T follicular helper cell (primary cell): ENCODE data around the gene HOXB6.

Experiments
- DNase-seq: peaks from one replicate; pipeline ENCODE4 v3.0.0-alpha.2; 2020; ENCODE audit warnings: low read depth
- total RNA-seq, 2 experiments: gene quantifications; one replicate each; lab custom pipeline; 2026; lab: John Stamatoyannopoulos, UW

Gene HOXB6
- total RNA-seq: 0.06 to 0.09 reads per million in 2 experiments

DNA sequence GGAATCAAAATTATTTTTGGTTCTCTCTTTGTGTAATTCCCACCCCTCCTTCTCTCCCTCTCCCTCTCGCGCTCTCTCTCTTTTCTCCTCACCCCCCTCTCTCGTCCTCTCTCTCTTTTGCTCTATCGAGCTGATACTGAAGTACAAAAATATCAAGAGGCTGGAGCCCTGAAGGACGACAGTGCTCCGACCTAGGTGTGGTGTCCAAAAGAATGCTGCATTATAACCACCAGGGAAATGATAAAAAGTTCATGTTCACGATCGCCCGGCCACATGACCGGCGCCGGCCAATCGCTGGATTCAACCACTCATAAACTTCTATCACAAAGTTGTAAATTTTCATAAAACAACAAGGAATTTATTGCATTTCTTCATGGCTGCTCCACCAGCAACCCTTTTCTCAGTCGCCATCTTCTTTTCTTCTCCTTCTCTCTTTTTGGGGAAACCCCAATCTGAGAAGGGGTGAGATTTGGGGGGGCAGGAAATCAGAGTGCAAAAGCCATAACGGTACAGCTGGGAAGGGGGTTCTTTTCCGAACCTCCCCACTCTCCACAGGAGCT lies at the start of gene HOXB6:
Gene HOXB6, minus strand, starts transcription at position 217 of the 560 bp plus-strand sequence. CDS start 6,836 bp downstream, outside the sequence.
- no peak for DNase-seq

DNA sequence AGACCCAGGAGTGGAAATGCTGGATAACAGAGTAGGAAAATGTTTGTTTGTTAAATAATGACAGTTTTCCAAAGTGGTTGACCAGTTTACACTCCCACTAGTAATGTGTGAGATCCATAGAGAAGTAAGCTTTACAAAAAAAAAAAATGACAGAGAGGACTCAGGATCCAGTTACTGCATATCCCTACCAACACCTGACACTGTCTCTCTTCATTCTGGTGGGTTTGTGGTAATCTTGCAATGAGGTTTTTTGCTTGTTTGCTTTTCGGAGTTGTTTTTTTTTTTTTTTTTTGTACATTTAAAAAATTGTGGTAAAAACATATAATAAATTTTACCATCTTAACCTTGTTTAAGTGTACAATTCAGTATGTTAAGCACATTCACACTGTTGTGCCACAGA lies 45.0 kb upstream of the HOXB6 start:
- DNase-seq: no peak

DNA sequence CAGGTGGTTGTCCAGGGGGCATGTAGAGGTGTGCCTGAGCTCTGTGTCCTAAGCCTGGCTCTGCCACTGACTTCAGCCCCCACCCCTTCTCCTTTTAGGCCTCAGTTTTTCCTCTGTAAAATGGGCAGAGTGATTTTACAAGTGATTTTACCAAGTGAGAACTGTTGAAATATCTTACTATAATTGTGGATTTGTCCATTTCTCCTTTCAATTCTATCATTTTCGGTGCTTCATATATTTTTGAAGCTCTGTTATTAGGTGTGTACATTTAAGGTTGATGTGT lies 43.1 kb upstream of the HOXB6 start:
- no peak for DNase-seq

DNA sequence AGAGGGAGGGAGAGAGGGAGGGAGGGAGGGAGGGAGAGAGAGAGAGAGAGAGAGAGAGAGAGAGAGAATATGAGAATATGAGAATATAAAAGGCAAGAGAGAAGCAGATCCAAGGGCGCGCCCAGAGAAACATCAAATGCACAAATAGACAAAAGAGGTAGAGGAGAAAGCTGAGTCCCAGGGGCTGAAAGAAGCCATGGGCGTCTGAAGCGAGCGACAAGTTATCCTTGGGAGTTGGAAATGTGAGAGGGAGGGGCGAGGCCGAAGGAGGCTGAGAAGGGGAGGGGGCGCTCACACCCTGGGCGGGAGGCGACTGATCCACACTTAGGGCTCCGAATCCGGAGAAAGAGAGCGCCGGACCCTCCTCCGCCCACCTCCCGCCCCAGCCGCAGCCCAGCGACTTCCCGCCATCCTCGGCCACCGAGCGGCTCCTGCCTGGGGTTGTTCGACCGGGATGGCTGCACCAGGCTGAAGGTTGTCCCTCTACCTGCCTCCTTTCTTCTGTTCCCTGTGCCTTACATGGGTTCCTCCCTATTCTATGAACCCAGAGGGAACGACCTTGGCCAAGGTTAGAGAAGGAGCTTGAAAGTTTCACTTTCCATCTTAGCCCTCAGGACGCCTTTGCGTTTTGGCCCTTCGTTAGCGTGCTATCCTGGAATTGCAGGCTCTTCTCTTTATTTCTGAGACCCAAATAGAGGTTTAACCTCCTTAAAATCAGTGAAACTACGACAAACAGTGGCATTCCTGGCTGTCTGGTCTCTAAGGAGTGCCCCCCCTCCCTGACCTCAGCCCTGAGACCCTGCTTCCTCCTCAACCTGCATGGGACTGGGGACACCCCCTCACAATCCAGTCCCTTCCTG lies 42.5 kb upstream of the HOXB6 start:
- no peak for DNase-seq

DNA sequence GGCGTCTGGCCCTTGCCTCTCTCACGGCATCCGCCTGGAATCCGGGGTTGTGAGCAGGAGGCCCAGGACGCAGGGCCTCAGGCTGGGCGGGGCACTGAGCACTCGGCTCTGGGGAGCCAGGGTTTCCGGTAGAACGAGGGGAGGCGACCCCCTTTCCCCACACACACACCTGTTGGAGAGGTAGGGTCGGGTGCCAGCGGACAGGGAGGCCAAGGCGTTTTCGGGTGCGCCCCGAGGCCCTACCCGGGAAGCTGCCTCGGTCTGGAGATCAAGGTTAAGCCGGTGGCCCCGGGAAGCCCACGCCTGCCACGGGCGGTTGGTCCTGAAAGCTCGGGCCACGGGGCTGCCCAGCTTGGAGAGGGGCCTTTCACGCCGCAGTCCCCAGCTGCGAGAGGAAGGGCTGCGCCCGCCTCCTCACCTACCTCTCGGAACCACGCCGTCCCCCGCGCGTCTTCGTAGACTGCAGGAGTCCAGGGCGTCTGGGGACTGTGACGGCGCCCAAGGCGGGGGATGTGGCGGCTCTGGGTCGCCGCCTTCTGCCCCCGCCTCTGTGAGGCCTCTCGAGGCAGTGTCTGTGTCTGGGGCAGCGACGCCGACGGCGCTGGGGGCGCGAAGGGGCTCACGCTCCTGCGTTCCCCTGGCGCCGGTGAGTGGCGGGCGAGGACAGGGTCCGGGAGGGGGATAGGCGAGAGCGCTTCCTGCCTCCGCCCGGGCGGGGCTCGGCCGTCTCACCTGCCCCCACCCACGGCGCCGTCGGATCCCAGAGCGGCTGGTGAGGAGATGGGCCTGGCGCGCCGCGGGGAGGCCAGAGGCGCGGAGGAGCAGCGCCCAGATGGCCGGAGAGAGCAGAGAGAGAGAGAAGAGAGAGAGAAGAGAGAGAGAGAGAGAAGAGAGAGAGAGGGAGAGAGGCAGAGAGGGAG lies 41.7 kb upstream of the HOXB6 start:
- DNase-seq: no peak

DNA sequence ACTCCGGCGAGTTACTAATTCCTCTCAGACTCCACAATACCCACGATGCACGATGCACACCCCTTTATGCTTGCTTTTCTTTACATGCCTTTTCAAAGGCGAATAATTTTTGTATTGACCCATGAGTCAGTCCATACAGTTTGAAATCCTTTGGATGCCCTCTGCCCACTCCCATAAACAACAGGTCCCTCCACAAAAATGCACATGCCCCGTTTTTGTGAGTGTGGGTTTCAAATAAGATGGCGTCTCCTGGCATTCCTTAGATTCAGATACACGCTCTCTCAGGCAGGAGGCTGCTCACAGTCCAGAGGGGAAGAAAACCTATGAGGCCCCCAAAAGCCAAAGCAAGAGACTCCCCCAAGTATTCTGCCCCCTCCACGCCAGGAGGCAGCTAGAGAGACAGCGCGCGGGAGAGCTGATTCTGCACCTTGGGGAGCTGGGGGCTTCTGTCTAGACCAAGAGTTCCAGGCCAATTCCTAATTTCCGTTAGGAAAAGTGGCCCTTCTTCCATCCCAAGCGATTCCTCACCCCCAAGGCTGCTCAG lies 40.9 kb upstream of the HOXB6 start:
- no peak for DNase-seq

DNA sequence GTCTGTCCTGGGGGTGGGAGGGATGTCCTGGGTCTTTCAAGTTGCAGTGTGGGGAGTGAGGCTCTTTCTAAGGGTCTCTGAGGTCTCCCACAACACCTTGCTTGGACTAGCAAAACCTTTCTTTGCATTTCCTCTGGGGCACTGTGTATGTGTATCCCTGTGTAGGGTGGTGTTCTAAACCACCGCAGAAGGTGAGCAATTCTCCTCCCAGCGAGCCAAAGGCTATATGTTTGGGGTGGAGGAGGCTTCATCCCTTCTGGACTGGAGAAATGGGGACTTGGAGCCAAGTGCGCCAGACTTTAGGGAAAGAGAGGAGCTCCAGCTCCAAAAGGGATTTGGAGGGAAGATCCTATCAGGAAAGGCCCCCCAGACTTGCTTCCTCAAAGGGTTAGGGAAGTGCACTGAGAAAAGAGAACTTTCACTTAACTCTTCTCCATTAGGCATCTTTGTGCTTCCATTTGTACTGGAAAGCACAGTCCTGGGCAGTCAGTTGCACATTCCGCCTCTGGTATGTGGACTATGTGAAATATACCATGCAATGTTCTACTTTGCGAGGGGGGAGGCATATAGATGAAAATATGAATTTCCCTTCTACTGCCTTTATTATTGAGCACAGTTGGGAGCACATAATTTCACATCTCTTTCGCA lies 40.2 kb upstream of the HOXB6 start:
- no peak for DNase-seq

DNA sequence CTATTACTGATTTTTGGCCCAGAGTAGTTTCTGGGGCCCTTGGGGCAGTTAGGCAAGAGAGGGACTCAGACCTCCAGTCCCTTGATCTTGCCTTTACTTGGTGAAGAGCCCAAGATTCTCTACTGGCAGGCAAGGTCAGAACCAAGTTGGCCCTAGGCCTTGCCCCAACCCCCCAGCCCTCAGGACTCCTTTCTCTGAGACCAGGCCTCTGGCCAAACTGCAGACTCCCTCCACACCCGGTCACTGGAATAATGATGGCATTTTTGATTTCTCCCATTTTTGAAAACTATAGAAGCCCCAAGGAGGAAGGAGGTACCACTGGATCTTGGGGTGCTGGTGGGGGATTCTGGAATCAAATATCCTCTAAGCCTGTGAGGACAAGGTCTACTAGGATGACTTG lies 39.4 kb upstream of the HOXB6 start:
- DNase-seq: no peak

DNA sequence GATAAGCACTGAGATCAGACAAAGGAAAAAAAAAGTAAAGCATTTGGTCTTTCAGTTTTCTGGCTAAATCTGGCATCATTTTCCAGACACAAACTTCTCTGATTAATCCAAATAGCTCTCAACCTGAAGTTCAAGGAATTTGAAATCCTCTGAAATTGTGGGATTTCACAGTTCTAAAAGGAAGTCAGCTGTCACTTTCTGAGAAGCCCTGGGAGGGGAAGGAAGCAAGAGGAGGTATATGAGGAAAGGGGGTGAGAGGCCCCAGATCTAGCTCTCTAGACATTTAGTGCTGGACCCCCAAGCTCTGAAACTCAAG lies 38.9 kb upstream of the HOXB6 start:
- DNase-seq: no peak

DNA sequence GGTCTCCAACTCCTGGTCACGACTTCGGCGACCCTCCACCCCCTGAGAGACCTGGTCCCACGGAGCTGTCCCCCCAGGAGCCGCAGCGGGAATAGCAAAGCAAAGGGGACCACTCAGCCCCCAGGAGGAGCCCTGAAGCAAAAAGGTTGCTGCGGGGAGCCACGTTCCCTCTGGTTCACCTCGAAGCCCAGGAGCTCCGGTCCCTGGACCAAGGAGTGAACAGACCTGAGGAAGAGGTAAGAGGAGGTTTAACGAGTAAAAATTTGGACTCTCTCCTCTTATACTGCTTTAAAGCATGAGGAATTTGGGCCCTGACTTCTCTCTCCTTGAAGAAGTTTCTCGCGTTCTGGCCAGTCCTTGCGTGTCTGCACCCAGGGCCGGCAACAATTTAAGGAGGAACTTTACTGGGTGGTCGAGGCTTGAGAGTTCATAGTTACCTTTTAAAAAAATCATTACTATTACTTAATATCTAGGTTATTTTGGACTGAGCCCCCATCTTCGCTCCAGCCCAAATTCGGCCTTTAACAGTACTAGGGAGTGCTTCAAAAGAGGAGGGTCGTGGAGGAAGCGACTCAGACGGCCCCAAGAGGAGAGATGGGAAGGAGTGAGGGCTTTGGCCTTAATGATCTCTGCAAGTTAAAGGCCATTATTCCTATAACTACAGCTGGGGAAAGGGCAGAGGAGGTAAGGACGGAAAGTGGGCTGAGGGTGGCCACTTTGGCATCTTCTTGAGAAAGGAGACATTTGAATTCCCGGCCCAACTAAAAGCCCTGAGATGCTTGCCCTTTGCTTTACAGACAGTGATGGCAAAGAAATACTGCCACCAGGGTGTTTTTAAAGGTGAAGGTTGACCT lies 38.3 kb upstream of the HOXB6 start:
- no peak for DNase-seq

DNA sequence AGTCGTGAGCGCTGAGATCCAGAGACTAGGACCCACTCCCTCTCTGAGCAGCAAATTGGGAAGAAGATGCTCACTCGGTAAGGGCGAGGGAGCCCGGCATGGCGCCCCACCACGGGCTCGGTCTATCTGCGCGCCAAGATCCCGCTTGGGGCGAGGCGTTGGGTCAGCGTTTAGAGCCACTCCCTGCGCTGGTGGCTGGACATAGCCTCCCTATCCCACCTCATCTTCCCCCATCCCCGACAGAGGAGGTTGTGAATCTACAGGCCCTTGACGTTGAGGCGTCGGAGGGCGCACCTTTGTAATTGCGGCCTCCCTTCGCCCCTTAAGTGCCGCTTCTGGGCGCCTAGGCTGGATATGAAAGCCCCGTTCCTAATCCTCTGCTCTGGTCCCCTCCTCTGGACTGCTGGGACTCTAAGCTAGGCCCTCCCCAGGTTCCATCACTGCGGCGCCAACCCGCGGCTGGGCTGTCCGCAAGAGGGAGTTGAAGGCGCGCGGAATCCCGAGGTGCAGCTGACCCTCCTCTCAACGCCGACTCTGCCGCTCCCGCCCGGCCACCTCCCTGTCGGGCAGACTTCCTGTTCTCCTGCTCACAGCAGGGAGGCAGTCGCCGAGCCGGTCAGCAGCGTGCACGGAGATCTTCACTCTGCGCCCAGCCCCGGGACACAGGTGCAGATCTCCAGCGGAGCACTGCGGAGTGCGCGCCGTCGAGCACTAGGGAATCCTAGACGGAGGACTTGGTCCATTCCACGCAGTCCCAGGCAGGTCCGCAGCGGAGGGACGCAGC lies 37.5 kb upstream of the HOXB6 start:
- no peak for DNase-seq

DNA sequence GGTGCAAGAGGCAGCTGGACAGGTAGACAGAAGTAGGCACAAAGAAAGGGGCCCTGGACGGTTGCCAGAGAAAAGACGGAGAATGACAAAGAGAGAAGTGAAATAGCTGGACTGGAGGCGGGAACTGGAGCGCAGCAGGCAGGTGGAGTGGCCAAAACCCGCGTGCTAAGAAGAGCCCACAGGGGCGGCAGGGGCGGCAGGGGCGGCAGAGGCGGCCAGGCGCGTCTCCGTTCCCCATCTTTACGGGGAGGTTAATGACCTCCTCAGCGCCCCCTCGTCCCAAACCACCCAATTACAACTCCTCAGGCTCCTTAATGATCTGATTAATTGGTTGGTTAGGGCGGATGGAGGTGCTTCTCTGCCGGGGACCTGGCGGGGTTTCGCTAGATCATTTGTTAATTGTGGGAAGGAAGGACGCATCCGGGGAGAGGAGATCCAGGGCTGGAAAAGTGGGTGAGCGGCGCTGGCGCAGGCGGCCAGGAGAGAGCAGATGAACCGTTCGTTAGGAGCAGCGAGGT lies 36.8 kb upstream of the HOXB6 start:
- DNase-seq: no peak

DNA sequence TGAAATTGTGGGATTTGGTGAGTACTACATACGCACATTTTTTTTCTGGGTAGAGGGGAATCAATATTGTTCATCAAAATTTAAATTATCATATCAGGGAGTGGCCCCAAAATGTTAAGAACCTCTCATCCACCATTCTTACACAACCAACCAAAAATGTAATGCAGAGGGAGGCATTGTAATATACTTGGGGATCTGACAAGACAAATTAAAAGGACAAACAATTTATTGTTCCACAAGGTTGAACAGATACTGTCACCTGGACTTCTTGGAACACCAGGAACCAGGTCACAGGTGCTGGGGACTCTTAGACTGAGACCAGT lies 36.0 kb upstream of the HOXB6 start:
- no peak for DNase-seq

DNA sequence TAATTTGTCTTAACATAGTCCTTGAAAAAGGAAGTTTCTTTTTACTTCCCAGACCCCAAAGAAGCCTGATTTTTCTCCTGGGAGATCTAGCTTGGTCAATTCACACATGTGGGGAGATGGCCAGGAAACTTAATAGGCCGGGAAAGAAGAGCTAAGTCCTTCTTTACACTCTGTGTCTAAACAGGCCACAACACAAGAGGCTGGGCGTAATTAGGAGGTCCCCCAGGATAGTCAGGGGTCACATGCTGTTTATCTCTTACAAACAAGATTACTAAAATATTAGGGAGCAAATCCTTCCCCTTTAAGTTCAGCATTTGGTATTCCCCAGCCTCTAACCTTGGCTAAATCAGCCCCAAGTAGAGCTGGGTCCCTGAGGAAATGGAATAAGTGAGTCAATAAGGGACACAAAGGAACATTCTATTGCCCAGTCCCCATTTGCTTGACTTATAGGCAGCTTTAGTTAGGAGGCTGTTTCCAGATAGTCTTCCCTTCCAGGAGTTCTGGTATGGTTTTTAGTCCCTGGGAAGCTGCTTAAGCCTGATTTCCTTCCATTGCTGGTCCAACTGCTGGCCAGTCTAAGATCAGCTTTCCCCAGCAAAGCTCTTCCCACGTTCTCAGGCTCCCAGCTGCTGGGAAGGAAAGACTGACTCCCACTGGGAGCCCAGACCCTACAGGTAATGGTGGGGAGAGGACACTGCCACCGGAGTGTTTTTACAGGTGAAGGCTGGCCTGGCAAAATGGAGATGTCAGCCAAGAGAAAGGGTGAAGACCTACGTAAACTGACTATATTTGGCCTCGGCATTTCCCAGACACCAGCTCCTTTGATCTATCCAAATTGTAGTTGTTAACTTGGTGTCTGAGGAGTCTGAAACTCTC lies 35.4 kb upstream of the HOXB6 start:
- no peak for DNase-seq

DNA sequence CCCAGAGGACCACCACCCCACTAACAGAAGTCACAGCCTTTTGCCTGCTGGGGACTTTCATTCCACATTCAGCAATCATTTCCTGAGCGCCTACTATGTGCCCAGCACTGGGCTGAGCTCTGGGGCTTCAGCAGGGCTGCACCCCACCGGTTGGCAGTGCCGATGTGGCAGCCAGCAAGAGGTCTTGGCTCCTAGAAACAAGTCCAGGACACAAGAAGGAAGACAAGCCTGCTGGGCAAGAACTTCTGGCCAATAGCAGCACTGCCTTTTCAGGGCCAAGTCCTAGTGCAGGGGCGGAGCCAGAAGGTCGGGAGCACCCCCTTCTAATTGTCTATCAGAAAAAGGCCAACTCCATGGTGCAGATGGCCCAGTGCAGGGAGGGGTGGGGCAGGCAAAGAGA lies 34.4 kb upstream of the HOXB6 start:
- no peak for DNase-seq

DNA sequence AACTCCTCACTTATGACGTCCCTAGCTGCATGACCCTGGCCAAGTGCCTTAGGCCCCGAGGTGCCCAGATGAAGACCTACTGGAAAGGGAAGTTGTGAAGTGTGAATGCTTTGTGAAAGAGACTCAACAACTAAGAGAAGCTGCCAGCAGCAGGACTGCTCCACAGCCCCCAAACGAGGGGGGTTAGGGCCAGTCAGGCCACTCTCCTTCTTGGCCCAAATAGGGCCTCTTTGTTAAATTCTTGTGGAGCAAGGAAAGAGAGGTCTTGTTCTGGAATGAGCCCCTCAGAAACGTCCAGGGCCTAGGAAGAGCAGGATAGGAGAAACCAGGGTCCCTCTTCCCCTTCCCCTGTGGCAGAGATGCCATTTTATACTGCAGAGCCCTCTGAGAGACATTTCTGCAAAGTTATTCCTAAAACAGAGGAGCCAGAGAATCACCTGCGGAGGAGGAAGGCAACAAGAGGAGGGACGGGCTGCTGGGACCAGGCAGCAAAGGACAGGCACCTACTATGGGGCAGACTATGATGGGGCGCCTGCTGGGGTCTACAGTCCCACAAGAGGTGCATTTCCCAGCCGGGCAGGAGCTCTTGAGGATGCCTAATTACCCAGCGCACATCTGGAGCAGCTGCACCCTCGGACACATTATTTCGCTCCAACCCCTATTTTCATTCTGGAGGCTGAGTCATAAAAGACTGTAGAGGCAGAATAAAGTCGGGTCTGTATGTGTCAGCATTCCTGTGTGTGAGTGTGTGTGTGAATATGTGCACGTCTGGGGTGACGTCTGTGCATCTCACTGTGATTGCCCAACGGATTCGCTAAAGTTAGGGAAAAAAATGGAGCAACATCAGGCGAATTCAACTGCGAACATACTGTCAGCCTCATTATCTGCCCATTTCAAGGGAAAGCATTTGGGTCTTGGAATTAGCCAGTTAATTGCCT lies 32.8 kb upstream of the HOXB6 start:
- no peak for DNase-seq

DNA sequence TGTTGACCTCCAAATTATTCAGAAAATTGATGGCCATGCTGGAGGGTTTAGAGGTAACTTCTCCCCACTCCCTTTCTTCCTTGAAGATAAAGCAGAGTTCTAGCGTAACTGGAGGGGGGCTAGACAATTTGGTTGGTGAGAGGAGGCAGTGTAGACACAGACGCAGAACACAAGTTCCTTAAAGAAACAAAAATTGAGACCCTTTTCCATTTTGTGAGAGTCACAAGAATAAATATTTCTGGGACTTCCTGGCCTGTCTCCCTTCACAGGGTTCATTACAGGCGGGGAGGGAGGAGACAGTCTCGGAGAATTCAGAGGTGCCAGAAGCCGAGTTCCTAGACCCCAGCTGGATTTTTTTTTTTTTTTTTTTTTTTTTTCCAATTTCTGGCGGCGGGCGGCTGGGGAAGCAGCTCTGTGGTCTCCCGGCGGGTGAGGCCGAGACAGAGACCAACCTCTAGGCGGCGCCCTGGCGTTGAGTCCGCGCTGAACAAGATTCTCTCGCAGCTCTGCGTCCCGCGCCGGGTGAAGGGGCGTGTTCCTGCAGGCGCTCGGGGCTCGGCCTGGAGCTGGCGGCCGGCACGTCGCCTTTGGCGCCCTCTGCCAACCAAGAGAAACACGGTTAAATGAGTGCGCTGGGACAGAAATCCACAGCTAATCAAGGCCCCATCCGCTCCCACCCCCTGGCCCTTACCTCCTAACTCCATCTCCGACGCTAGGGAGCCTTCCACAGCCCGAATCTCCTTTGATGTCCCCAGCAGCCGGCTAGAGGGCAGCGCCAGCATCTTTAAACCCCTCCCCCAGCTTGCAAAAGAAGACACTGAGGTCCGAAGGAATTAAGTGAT lies 31.6 kb upstream of the HOXB6 start:
- DNase-seq: peak; percentile 52
